HEK293T (cell line): ENCODE data around the gene GTPBP8.

Experiments
- ARNT ChIP-seq: fragments of 450-650 bp; IDR thresholded peaks from 2 replicates; pipeline ENCODE4 v1.6.1; 2017; ENCODE audit warnings: mild to moderate bottlenecking
- BHLHE40 ChIP-seq: fragments of 450-650 bp; IDR thresholded peaks from 2 replicates; pipeline ENCODE4 v1.6.1; 2016; ENCODE audit warnings: mild to moderate bottlenecking, moderate library complexity, borderline replicate concordance
- CTBP1 ChIP-seq: fragments of 450-650 bp; IDR thresholded peaks from 2 replicates; pipeline ENCODE4 v1.6.1; 2016; ENCODE audit warnings: borderline replicate concordance
- ELF4 ChIP-seq: fragments of 450-650 bp; IDR thresholded peaks from 2 replicates; pipeline ENCODE4 v1.6.1; 2017; ENCODE audit warnings: antibody characterized with exemption
- SP1 ChIP-seq: fragments of 450-650 bp; IDR thresholded peaks from 2 replicates; pipeline ENCODE4 v1.6.1; 2017
- ZNF384 ChIP-seq: fragments of 450-650 bp; IDR thresholded peaks from 2 replicates; pipeline ENCODE4 v1.6.1; 2016

- TF ChIP-seq SP1: no peak
- TF ChIP-seq ELF4: no peak
- no peak for TF ChIP-seq ARNT
- no peak for TF ChIP-seq CTBP1
- no peak for TF ChIP-seq ZNF384
- no peak for TF ChIP-seq BHLHE40
These were observed 52.9 kb downstream of the GTPBP8 start for GRCh38 chr3:113043686-113044085.
